H9 (cell line): Measurements from ENCODE around the gene SFR1. TPM values are rescaled to one million over a fixed set of nuclear protein-coding genes. Genes with fewer than 3 reads are reported as not detected.

Source experiments
- DNase-seq: peaks from one replicate; pipeline ENCODE4 v3.0.0-alpha.2; 2017
- H2AFZ ChIP-seq: one replicate; pipeline ENCODE4 v1.6.1; 2013; ENCODE audit warnings: mild to moderate bottlenecking, low read length, control low read depth, moderate library complexity
- H2AK5ac ChIP-seq: 2 replicates; pipeline ENCODE4 v1.6.1; 2013; ENCODE audit warnings: low read length, control low read depth, mixed read lengths; ENCODE audit not compliant: insufficient read length
- H2BK120ac ChIP-seq: one replicate; pipeline ENCODE4 v1.6.1; 2013; ENCODE audit warnings: low read depth, mild to moderate bottlenecking, low read length, control low read depth, inconsistent platforms; ENCODE audit not compliant: poor library complexity, severe bottlenecking
- H2BK12ac ChIP-seq: 2 replicates; pipeline ENCODE4 v1.6.1; 2013; ENCODE audit warnings: low read length, control low read depth, mixed read lengths, low read depth; ENCODE audit not compliant: insufficient read length
- H2BK15ac ChIP-seq: 2 replicates; pipeline ENCODE4 v1.6.1; 2013; ENCODE audit warnings: low read depth, low read length, control low read depth
- H2BK20ac ChIP-seq: one replicate; pipeline ENCODE4 v1.6.1; 2013; ENCODE audit warnings: low read depth, mild to moderate bottlenecking, low read length, control low read depth, inconsistent platforms; ENCODE audit not compliant: poor library complexity, severe bottlenecking
- H2BK5ac ChIP-seq: 2 replicates; pipeline ENCODE4 v1.6.1; 2013; ENCODE audit warnings: low read length, control low read depth, mixed read lengths; ENCODE audit not compliant: insufficient read length
- H3K14ac ChIP-seq: 2 replicates; pipeline ENCODE4 v1.6.1; 2013; ENCODE audit warnings: low read length, control low read depth; ENCODE audit not compliant: insufficient read depth
- H3K18ac ChIP-seq: 2 replicates; pipeline ENCODE4 v1.6.1; 2013; ENCODE audit warnings: low read depth, mild to moderate bottlenecking, mixed read lengths, low read length, control low read depth; ENCODE audit not compliant: insufficient read length
- H3K23ac ChIP-seq: 2 replicates; pipeline ENCODE4 v1.6.1; 2013; ENCODE audit warnings: low read length, control low read depth, mixed read lengths, low read depth; ENCODE audit not compliant: insufficient read length
- H3K23me2 ChIP-seq: 2 replicates; pipeline ENCODE4 v1.6.1; 2013; ENCODE audit warnings: low read depth, mild to moderate bottlenecking, mixed read lengths, low read length, control low read depth; ENCODE audit not compliant: insufficient read length, poor library complexity, severe bottlenecking
- H3K27ac ChIP-seq: 2 replicates; pipeline ENCODE4 v1.5.1; 2013; ENCODE audit warnings: low read length, control low read depth, mixed read lengths, low read depth; ENCODE audit not compliant: insufficient read length
- H3K27me3 ChIP-seq: 2 replicates; pipeline ENCODE4 v1.6.1; 2013; ENCODE audit warnings: low read length, control low read depth, inconsistent platforms; ENCODE audit not compliant: insufficient read depth
- H3K4ac ChIP-seq: 2 replicates; pipeline ENCODE4 v1.6.1; 2013; ENCODE audit warnings: low read depth, mild to moderate bottlenecking, control low read depth, inconsistent platforms, low read length, moderate library complexity
- H3K4me1 ChIP-seq: 2 replicates; pipeline ENCODE4 v1.6.1; 2013; ENCODE audit warnings: low read length, control low read depth, inconsistent platforms; ENCODE audit not compliant: insufficient read depth
- H3K4me2 ChIP-seq: 2 replicates; pipeline ENCODE4 v1.6.1; 2013; ENCODE audit warnings: low read length, control low read depth, mixed read lengths; ENCODE audit not compliant: insufficient read length, insufficient read depth
- H3K56ac ChIP-seq: 2 replicates; pipeline ENCODE4 v1.6.1; 2013; ENCODE audit warnings: low read depth, mild to moderate bottlenecking, mixed read lengths, low read length, control low read depth; ENCODE audit not compliant: insufficient read length
- H3K79me1 ChIP-seq: 2 replicates; pipeline ENCODE4 v1.6.1; 2013; ENCODE audit warnings: low read depth, mild to moderate bottlenecking, moderate library complexity, low read length, control low read depth, inconsistent platforms; ENCODE audit not compliant: insufficient read depth, poor library complexity, severe bottlenecking
- H3K79me2 ChIP-seq: 2 replicates; pipeline ENCODE4 v1.6.1; 2013; ENCODE audit warnings: low read length, control low read depth, inconsistent platforms; ENCODE audit not compliant: insufficient read depth
- H3K9ac ChIP-seq: 2 replicates; pipeline ENCODE4 v1.6.1; 2013; ENCODE audit warnings: low read length, control low read depth, mixed read lengths; ENCODE audit not compliant: insufficient read length; ENCODE audit errors: extremely low read depth
- H3K9me3 ChIP-seq: one replicate; pipeline ENCODE4 v1.6.1; 2013; ENCODE audit warnings: low read depth, low read length, inconsistent platforms; ENCODE audit not compliant: control insufficient read depth
- H3T11ph ChIP-seq: one replicate; pipeline ENCODE4 v1.6.1; 2013; ENCODE audit warnings: mild to moderate bottlenecking, low read length, control low read depth, inconsistent platforms
- H4K20me1 ChIP-seq: one replicate; pipeline ENCODE4 v1.6.1; 2013; ENCODE audit not compliant: control insufficient read depth, insufficient read length, insufficient read depth
- H4K5ac ChIP-seq: 2 replicates; pipeline ENCODE4 v1.6.1; 2013; ENCODE audit warnings: low read depth, mild to moderate bottlenecking, mixed read lengths, low read length, control low read depth; ENCODE audit not compliant: insufficient read length
- H4K8ac ChIP-seq: replicated peaks from 2 replicates; pipeline ENCODE4 v1.6.1; 2013; ENCODE audit warnings: low read length, control low read depth, mixed read lengths, low read depth; ENCODE audit not compliant: insufficient read length
- H4K91ac ChIP-seq: 2 replicates; pipeline ENCODE4 v1.6.1; 2013; ENCODE audit warnings: low read depth, mild to moderate bottlenecking, moderate library complexity, mixed read lengths, low read length, control low read depth; ENCODE audit not compliant: insufficient read length
- H3K27ac Mint-ChIP-seq, 3 experiments: 2 replicates in 2 of 3; 3 replicates in 1 of 3; pipeline ENCODE4 v1.8.0; 2020 to 2021; ENCODE audit warnings: mixed read lengths in 3 of 3, mild to moderate bottlenecking in 1 of 3, moderate library complexity in 1 of 3
- H3K27me3 Mint-ChIP-seq: 2 replicates; pipeline ENCODE4 v1.8.0; 2021; ENCODE audit warnings: low read depth, mild to moderate bottlenecking, moderate library complexity, mixed read lengths
- H3K36me3 Mint-ChIP-seq, 3 experiments: 2 replicates in 2 of 3; 3 replicates in 1 of 3; pipeline ENCODE4 v1.8.0; 2020 to 2021; ENCODE audit warnings: low read depth in 3 of 3, mixed read lengths in 3 of 3; ENCODE audit not compliant: insufficient read depth in 1 of 3
- H3K4me1 Mint-ChIP-seq, 2 experiments: 2 replicates each; pipeline ENCODE4 v1.8.0; 2020; ENCODE audit warnings: mixed read lengths in 2 of 2
- H3K4me3 Mint-ChIP-seq, 2 experiments: 2 replicates in 1 of 2; 3 replicates in 1 of 2; pipeline ENCODE4 v1.8.0; 2020 to 2021; ENCODE audit warnings: mild to moderate bottlenecking in 2 of 2, mixed read lengths in 2 of 2, moderate library complexity in 1 of 2
- H3K9me3 Mint-ChIP-seq, 2 experiments: 2 replicates in 1 of 2; 3 replicates in 1 of 2; pipeline ENCODE4 v1.8.0; 2020; ENCODE audit warnings: mild to moderate bottlenecking in 2 of 2, mixed read lengths in 2 of 2, moderate library complexity in 1 of 2
- CTCF ChIP-seq: fragments of 200-600 bp; sonication (generic); conservative IDR thresholded peaks from 3 replicates; pipeline ENCODE4 v1.8.0; 2021; ENCODE audit warnings: antibody characterized with exemption, mild to moderate bottlenecking
- WGBS: extraction: QIAGEN DNeasy Blood & Tissue Kit; methylation state at CpG from one replicate; pipeline ENCODE4 v1.1.7; 2013; ENCODE audit warnings: missing lambda C conversion rate, low lambda C conversion rate, mixed read lengths; ENCODE audit not compliant: insufficient read length; ENCODE audit errors: extremely low coverage; 5-methylcytosine and 5-hydroxymethylcytosine counted together
- total RNA-seq: library from RNA; stranded (reverse); gene quantifications from 2 replicates; pipeline ENCODE4 v1.2.1, GENCODE V29; 2021

The SFR1 gene
- total RNA-seq, 1 experiment from 2014 or later = 6.5 TPM

GRCh38 chr10:104120903-104121484 lies 977 bp upstream of the SFR1 start:
- Histone ChIP-seq H3K27ac (peak overlapping the region; percentile 98), H2BK20ac (no peak overlapping the region), H3K4ac (peak overlapping the region; percentile 89; the same call in 1 of the 2 replicates), H4K91ac (peak overlapping the region; percentile 63), H2BK5ac (peak overlapping the region; percentile 91), H2AFZ (peak overlapping the region; percentile 75), H2BK120ac (peak overlapping the region; percentile 98), H3K23me2 (peaks cover 10% of the 10 kb centered on the region), H4K8ac (no peak overlapping the region), H2BK15ac (no peak overlapping the region), H3K9ac (peak overlapping the region; percentile 96), H3K9me3 (no peaks in the 10 kb centered on the region), H4K5ac (peak overlapping the region; percentile 98), H3K14ac (peak overlapping the region; percentile 100), H3T11ph (peak overlapping the region; percentile 85), H3K23ac (no peak overlapping the region), H2BK12ac (peak overlapping the region; percentile 95), H4K20me1 (no peaks in the 10 kb centered on the region), H2AK5ac (peak overlapping the region; percentile 80), H3K27me3 (no peaks in the 10 kb centered on the region), H3K4me1 (no peaks in the 10 kb centered on the region), H3K18ac (peak overlapping the region; percentile 99), H3K79me2 (no peaks in the 10 kb centered on the region), H3K4me2 (peak overlapping the region; percentile 70), H3K56ac (peak overlapping the region; percentile 83), H3K79me1 (no peaks in the 10 kb centered on the region)
- H3K4me1 Mint-ChIP-seq = peaks cover 30 to 33% of the 10 kb centered on the region in 2 experiments
- peak overlapping the region; percentile 99 for H3K27ac Mint-ChIP-seq
- H3K36me3 Mint-ChIP-seq = peaks cover 0 to 24% (median 0%) of the 10 kb centered on the region in 3 experiments; a peak in 5 of 7 replicates
- peak overlapping the region; percentile 78 to 90 for H3K4me3 Mint-ChIP-seq
- WGBS = no CpG with 5 or more reads among the region's 28 CpGs
- peak; percentile 87 for DNase-seq
- H3K9me3 Mint-ChIP-seq = no peaks in the 10 kb centered on the region
- no peak for TF ChIP-seq CTCF
- no peaks in the 10 kb centered on the region for H3K27me3 Mint-ChIP-seq
